NCI-H128 (cell line): ENCODE data around the gene PADI4.

ENCODE experiments used
- DNase-seq: peaks from one replicate; lab custom pipeline; 2025; ENCODE audit not compliant: unreplicated experiment; lab: John Stamatoyannopoulos, UW

PADI4 gene, protein sequence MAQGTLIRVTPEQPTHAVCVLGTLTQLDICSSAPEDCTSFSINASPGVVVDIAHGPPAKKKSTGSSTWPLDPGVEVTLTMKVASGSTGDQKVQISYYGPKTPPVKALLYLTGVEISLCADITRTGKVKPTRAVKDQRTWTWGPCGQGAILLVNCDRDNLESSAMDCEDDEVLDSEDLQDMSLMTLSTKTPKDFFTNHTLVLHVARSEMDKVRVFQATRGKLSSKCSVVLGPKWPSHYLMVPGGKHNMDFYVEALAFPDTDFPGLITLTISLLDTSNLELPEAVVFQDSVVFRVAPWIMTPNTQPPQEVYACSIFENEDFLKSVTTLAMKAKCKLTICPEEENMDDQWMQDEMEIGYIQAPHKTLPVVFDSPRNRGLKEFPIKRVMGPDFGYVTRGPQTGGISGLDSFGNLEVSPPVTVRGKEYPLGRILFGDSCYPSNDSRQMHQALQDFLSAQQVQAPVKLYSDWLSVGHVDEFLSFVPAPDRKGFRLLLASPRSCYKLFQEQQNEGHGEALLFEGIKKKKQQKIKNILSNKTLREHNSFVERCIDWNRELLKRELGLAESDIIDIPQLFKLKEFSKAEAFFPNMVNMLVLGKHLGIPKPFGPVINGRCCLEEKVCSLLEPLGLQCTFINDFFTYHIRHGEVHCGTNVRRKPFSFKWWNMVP

DNA sequence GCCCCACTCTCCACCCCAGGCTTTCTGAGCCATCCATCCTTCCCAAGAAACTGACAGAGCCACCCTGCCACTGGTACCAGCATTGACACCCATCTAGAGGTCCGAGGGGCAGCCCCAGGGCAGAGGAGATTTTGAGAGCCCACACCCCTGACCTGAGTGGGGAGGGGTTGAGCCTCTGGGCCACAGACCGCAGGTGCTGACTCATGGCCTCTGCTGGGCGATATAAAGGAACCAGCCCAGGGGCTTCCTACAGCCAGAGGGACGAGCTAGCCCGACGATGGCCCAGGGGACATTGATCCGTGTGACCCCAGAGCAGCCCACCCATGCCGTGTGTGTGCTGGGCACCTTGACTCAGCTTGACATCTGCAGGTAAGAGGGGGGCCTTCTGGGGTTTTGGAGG lies at the start of gene PADI4:
Gene PADI4, plus strand, starts transcription at position 252 of the 400 bp plus-strand sequence. Its CDS starts 26 bp downstream, at position 278.
- DNase-seq = no peak

DNA sequence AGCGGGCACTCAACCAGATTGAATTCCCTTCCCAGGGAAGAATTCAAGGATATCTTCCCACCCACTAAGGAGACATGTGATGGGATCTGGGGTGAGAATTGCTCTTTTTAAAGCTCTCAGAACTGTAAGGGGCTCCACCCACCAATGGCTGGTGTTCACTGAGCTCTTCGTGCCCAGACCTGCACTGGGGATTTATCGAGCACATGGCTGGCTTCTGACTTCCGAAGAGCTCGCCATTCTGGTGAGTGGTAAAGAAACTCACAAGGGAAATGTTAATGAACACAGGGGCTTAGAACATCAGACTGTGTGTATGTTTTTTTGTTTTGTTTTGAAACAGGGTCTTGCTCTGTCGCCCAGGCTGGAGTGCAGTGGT lies 49.3 kb upstream of the PADI4 start:
- no peak for DNase-seq

DNA sequence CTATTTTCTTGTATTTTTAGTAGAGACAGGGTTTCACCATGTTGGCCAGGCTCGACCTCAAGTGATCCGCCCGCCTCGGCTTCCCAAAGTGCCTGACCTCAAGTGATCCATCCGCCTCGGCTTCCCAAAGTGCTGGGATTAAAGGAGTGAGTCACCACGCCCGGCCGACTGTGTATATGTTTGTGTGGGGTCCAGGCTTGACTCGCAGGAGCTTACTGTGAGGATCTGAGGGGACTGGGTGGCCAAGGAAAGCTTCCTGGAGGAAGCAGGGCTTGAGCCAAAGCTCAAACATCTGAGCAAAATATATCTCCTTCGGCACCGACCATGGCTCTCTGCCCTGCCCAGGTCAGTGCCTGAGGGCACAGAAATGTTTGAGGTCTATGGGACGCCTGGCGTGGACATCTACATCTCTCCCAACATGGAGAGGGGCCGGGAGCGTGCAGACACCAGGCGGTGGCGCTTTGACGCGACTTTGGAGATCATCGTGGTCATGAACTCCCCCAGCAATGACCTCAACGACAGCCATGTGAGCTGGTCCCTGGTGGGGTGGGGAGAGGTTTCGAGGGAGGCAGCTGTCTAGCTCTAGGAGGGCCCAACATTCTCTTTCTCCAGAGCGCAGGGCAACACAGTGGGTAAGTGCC lies 48.6 kb upstream of the PADI4 start:
- DNase-seq = no peak

DNA sequence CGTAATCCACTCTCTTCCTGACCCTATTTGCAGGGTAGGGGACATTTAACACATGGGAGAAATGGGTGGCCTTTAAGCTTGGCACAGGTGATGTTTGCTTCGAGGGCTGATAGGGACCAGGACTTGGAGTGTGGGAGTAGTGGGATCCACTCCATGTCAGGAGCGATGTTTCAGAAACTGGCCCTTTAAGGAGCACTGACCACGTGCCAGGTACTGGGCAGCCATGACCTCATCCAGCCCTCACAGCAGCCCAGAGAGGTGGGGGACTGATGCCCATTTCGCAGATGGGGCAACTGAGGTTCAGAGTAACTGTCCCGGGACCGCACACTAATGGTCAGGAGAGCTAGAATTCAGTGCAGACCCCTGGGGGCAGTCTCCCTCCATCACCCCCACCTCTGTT lies 47.7 kb upstream of the PADI4 start:
- DNase-seq = no peak

DNA sequence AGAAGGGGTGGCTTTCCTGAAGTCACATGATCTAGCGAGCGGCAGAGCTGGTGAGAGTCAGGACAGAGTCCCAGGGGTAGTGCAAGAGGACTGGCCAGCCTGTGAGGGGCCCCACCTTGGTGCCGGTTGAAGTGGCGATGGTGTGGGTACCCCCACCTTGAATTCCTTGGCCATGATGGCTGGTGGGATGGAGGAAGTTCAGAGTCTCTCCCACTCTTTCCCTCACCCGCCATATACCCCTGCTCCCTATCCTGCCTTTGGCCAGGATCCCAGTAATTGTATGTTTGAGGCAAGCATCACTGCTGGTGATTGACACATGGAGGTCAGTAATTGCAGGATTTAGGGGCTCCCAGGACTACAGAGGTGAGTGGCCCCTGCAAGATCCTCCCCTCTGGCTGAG lies 47.3 kb upstream of the PADI4 start:
- DNase-seq = no peak

DNA sequence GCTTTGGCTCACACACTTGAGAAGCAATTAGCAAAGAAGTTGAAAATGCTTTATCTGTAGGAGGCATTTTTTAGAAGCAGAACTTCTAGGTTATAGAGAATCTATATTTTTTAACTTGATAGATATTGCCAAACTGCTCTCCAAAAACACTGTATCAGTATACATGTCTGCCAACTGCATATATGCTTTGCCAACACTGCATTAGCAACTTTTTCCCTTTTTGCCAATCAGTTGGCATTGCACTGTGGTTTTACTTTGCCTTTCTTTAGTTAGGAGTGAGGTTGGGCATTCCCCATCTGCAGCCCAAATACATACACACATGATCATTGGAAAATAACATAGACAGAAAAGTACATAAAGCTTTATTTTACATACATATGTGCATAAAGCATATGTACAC lies 44.1 kb upstream of the PADI4 start:
- no peak for DNase-seq

DNA sequence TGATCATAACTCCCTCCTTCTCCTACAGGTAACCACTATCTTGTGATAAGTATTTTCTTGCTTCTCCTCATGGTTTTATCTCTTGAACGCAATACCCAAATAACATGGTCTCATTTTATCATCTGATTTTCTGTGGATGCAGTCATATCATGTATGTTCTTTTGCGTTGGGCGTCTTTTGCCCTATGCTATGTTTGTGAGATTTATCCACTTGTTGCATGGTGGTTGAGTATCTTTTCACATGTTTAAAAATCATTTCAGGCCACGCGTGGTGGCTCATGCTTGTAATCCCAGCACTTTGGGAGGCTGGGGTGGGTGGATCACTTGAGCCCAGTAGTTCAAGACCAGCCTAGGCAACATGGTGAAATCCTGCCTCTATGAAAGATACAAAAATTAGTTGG lies 43.5 kb upstream of the PADI4 start:
- no peak for DNase-seq

DNA sequence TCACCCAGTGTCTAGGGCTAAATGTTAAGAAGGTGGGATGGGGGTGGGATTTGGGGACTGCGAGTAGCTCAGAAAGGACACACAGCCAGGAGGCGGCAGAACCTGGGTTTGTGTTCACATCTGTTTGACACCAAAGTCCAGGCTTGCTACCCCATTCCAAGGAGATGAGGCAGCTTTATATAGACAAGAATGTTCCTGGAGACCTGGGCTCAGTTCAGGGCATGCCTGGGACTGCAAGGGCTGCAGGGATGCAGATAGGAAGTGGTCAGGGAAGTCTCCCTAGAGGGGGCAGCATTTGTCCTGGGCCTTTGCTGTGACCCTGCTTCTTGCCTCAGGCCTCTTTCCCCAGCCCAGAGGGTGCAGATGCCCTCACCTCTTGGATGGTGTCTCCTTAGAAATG lies 42.8 kb upstream of the PADI4 start:
- no peak for DNase-seq

DNA sequence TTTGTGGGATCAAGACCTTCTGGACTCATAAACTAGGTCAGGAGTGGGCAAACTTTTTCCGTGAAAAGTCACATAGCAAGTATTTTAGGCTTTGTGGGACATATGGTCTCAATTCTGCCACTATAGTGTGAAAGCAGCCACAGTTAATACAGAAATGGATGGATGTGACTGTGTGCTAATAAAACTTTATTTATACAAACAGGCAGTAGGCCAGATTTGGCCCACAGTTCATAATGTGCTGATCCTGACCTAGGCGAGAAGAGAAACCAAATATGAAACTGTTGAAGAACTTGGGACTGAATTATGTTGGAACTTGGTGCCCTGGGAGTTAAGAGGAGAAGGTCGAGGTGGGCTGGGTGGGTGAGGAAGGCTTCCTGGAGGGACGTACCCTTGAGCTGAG lies 42.0 kb upstream of the PADI4 start:
- DNase-seq = no peak

DNA sequence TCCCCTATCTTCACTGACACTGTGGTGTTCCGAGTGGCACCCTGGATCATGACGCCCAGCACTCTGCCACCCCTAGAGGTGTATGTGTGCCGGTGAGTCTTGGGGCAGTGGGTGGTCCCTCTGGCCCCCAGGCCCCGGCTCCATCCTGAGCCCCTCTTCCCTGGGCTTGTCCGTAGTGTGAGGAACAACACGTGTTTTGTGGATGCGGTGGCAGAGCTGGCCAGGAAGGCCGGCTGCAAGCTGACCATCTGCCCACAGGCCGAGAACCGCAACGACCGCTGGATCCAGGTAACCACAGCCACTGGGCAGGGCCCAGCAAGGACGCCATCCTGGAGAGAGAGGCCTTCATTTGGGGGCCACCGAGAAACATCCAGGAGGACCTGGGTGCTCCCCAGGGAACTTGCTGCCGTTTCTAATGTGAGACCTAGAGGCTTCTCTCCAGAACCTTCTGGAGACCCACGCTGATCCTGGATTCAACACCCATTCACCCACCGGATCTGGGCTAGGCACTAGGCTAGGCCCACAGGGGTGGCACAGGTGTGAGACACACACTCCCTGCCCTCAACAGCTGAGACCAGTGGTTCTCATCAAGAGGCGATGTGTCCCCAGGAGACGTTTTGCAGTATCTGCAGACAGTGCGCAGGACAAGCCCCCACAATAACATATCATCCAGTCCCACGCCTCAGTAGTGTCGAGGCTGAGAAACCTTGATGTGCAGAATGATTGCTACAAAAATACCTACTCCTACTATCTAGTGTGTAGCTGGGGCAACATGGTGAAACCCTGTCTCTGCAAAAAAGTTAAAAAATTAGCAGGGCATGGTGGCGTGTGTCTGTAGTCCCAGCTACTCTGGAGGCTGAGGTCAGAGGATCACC lies 36.9 kb upstream of the PADI4 start:
- DNase-seq = no peak

DNA sequence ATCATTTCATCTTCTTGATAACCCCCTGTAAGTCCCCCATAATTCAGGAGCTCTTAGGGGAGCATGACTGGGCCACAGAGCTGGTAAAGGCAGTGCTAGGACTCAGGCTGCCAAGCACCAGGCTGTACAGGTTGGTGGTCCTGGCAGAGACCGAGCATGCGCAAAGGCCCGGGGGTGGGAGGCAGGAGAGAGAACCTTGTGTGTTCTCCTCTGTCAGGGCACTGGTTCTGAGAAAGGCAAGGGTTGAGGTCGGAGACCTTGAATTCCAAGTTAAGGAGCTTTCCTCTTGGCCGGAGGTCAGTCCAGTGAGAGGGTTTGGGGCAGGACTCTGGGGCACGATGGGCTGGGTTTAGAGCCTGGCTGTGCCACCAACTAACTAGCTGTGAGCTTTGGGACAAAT lies 35.9 kb upstream of the PADI4 start:
- no peak for DNase-seq

DNA sequence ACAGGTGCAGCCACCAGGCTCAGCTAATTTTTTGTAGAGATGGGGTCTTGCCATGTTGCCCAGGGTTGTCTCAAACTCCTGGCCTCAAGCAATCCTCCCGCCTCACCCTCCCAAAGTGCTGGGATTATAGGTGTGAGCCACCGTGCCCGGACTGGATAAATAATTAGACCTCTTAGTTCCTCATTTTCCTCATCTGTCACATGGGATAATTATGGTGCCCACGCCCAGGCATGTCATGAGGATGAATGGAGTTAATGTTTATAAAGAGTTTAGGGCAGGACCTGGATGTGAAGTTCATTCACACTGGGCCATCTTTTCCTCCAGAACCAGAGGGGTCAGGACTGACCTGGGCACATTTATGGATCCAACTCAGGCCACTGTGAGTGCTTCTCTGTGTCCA lies 35.4 kb upstream of the PADI4 start:
- no peak for DNase-seq

DNA sequence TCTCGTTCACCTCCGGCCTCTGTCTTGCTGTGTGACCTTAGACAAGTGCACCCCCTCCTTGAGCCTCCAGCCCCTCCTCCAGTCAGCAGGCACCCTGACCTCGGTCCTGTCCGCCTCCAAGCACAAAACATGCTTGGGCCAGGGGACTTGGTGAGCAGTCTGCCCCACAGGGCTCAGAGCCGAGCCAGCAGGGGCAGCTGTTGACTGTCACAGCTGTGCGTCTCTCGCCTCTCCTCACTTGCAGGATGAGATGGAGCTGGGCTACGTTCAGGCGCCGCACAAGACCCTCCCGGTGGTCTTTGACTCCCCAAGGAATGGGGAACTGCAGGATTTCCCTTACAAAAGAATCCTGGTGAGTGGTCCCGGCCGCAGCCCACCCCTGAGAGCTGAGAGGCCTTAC lies 34.9 kb upstream of the PADI4 start:
- no peak for DNase-seq

DNA sequence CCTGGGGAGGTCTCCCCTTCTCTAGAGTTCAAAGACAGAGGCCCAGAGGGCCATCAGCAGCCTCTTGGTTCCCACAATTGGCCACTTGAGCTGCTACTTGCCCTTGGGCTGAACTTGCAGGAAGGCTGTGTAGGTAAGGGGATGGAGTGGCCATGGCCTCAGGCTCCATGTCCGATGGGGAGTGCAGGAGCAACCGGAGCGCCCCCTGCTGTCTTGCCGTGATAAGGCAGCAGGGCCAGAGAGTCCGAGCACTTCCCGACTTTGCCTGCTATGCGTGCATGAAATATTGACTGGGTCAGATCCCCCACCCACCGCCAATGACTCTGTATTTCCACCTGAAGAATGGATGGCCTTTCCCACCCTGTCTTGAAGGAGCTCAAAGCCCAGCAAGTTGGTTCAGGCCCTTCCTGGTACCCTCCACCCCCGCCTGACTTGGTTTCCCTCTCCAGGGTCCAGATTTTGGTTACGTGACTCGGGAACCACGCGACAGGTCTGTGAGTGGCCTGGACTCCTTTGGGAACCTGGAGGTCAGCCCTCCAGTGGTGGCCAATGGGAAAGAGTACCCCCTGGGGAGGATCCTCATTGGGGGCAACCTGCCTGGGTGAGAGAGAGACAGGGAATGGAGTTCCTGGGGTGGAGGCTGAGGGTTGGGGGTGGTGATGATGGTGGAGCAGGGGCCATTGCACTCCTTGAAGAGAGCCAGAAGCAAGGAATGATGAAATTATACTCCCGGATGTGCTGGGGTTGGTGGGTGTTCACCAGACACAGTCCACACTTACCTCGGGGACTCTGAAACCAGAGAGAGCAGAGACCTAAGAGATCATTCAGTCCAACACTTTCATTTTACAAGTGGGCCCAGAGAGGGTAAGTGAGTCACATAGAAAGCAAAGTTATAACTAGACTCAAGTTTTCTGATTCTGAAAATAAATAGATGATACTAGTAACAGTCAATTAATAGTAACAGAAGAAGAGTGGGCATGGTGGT lies 33.5 kb upstream of the PADI4 start:
- no peak for DNase-seq

DNA sequence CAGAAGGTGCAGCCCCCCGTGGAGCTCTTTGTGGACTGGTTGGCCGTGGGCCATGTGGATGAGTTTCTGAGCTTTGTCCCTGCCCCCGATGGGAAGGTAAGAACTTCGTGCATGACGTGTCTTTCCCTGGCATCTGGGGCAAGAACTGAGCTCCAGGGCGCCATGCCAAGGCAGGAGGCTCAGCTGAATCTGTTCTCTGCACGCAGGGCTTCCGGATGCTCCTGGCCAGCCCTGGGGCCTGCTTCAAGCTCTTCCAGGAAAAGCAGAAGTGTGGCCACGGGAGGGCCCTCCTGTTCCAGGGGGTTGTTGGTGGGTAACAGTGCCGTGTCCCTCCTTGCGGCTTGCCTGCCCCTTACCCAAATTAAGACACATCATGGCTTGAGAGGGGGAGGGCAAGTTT lies 31.4 kb upstream of the PADI4 start:
- no peak for DNase-seq

DNA sequence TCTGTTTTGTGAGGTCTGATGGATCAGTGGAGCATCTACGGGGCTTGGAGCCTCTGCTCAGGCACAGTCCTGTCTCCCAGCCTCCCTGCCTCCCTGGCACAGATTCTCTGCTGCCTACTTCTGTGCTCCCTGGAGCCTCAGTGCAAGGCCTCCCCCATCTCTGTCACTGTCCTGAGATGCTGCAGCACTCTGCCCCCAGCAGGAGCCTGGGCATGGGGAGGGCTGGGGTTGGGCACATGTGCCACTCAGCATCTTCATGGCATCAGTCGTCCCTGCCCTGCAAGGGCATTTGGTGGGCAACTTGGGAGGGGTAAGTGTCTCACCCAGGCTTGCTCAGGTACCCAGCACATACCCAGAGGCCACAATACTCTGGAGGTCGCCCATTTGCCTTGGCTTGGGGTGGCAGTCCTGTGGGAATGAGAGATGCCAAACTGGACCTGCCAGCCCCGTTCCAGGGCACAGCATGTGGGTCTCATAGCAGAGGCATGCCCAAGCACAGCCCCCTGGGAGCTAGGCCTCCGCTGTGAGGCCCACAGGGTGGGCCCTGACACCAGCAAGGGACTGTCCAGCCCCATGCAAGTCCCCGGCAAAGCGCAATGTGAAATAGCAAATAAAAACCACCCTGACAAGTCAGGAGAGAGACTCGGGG lies 30.4 kb upstream of the PADI4 start:
- no peak for DNase-seq

DNA sequence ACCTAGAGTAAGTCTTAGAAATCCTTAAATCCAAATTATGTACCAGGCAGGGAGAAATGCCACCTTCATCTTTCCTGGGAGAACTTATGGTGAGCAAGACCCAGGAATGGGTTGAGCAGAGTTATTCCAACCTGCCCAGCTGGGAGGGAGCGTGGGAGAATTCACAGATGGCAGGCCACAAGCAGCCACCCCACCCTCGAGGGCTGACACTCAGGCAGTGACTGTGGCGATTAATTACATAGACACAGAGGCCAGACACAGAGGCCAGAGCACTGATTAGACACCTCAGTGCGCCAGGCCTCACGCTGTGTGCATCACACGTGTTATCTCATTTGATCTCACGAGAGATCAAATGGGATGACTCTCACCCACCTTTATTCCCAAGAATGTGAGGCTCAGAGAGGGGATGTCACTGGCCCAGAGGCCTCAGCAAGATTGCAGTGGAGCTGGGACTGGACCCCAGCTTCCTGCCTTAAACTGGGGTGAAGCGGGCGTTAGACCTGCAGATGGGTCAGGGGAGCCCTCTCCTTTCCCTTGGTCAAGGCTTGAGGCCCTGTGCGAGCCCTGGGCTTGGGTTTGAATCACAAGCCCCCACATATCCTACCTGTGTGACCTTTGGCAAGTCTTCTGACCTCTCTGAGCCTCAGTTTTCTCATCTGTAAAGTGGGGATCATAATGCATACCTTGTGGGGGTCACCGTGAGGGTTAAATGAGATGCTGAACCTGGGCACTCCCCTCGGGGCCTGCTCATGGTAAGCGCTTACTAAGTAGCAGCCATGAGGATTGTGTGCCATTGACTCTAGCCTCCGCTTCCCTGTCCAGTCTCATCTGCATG lies 28.8 kb upstream of the PADI4 start:
- no peak for DNase-seq

DNA sequence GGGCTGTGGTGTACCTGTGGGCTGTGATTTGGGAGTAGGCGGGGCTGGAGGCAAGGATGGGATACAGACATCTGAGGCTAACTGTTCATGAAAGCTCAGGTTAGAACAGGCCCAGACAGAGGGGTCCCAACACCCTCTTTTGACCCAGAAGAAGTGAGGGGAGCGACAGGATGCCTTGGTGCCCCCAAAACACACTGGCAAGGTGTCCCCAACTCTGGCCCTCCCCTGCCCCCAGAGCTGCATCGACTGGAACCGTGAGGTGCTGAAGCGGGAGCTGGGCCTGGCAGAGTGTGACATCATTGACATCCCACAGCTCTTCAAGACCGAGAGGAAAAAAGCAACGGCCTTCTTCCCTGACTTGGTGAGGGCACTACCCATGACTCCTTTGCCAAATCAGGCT lies 27.6 kb upstream of the PADI4 start:
- no peak for DNase-seq

DNA sequence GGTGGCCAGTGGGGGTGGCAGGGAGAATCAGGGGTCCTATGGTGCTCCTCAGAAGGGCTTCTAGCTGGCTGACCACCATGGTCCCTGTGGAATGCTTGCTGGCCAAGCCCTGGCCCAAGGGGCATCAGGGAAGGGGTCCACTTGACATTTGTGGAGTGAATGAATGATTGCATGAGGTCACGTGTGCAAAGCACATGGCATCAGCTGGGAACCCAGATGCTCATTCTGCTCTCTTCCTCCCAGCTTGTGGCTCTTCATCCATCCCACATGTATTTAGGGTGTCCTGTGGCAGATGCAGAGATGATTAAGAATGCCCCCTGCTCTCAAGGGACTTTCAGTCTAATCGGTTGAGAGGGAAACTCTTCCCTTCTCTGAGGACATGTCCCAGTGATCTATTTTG lies 27.1 kb upstream of the PADI4 start:
- DNase-seq = no peak
